Osteoblast (primary cell): ENCODE data around the gene TSPAN33. TPM values are rescaled to one million over a fixed set of nuclear protein-coding genes. Genes with fewer than 3 reads are reported as not detected.

Experiments used
- DNase-seq: peaks from one replicate; pipeline ENCODE4 v3.0.0; 2011; ENCODE audit warnings: low spot score, mixed read lengths; ENCODE audit not compliant: insufficient read length; ENCODE audit errors: missing footprints
- H2AFZ ChIP-seq: 2 replicates; pipeline ENCODE4 v1.6.0; 2011; ENCODE audit warnings: mild to moderate bottlenecking, low read length
- H3K27ac ChIP-seq: 2 replicates; pipeline ENCODE4 v1.5.1; 2011; ENCODE audit warnings: mild to moderate bottlenecking, low read depth, low read length, moderate library complexity
- H3K27me3 ChIP-seq: 2 replicates; pipeline ENCODE4 v1.6.0; 2012; ENCODE audit warnings: mild to moderate bottlenecking, control low read depth, inconsistent platforms, low read length, moderate library complexity; ENCODE audit not compliant: insufficient read depth
- H3K36me3 ChIP-seq: 2 replicates; pipeline ENCODE4 v1.5.1; 2011; ENCODE audit warnings: mild to moderate bottlenecking, low read length, control low read depth, moderate library complexity; ENCODE audit not compliant: insufficient read depth
- H3K4me1 ChIP-seq: 2 replicates; pipeline ENCODE4 v1.5.1; 2011; ENCODE audit warnings: mild to moderate bottlenecking, low read length, control low read depth, moderate library complexity; ENCODE audit not compliant: insufficient read depth
- H3K4me2 ChIP-seq: 2 replicates; pipeline ENCODE4 v1.6.0; 2011; ENCODE audit warnings: mild to moderate bottlenecking, low read length; ENCODE audit not compliant: insufficient read depth
- H3K4me3 ChIP-seq: fragments of 200-600 bp; sonication (generic); 3 replicates; pipeline ENCODE4 v1.5.1; 2012; ENCODE audit warnings: mild to moderate bottlenecking, low read length, inconsistent platforms; ENCODE audit not compliant: insufficient read depth
- H3K79me2 ChIP-seq: 2 replicates; pipeline ENCODE4 v1.6.0; 2012; ENCODE audit warnings: mild to moderate bottlenecking, low read length, control low read depth, inconsistent platforms; ENCODE audit not compliant: insufficient read depth
- H3K9me3 ChIP-seq: 2 replicates; pipeline ENCODE4 v1.5.1; 2011; ENCODE audit warnings: low read depth, low read length, control low read depth
- H4K20me1 ChIP-seq: 2 replicates; pipeline ENCODE4 v1.6.0; 2012; ENCODE audit warnings: mild to moderate bottlenecking, low read length, control low read depth; ENCODE audit not compliant: insufficient read depth
- CTCF ChIP-seq: IDR thresholded peaks from 2 replicates; pipeline ENCODE4 v1.5.1; 2011; ENCODE audit warnings: mild to moderate bottlenecking, low read depth, low read length, moderate library complexity; ENCODE audit errors: extremely low read depth
- total RNA-seq: library from RNA; depleted of rRNA; stranded (reverse); fragments of >200 nt; gene quantifications from 2 replicates; pipeline ENCODE4 v1.2.3, GENCODE V29; 2012

The TSPAN33 gene
- total RNA-seq, 1 donor: 0.36 TPM

DNA sequence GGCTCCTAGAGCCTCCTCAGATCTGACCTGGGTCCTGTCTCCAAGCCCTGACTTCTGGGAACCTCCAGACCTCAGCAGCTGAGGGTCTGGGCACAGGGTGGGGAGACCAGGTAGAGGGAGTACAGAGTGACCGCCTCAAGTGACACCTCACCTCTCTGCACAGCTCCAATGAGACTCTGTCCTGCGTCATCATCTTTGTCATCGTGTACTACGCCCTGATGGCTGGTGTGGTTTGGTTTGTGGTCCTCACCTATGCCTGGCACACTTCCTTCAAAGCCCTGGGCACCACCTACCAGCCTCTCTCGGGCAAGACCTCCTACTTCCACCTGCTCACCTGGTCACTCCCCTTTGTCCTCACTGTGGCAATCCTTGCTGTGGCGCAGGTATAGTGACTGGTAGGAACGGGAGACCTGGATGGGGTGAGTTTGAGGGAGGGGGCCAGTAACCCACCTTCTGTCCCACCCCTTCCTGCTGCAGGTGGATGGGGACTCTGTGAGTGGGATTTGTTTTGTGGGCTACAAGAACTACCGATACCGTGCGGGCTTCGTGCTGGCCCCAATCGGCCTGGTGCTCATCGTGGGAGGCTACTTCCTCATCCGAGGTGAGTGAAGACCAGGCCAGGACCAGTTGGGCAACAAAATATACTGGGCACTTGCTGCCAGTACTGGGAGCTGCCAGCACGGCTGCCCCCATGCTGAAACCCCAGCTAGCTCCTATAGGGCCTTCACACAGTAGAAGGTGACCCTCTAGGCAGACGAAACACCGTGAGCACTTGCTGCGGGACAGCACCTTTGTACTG lies 61.7 kb downstream of the TSPAN33 start:
- no peak for TF ChIP-seq CTCF
- Histone ChIP-seq H3K79me2 (no peaks in the 10 kb centered on the region), H3K4me3 (no peak overlapping the region), H3K4me1 (no peaks in the 10 kb centered on the region), H3K36me3 (no peaks in the 10 kb centered on the region), H3K27me3 (no peaks in the 10 kb centered on the region), H3K27ac (no peak overlapping the region), H4K20me1 (peaks cover 12% of the 10 kb centered on the region), H2AFZ (no peak overlapping the region), H3K4me2 (no peak overlapping the region), H3K9me3 (no peaks in the 10 kb centered on the region)
- no peak for DNase-seq

DNA sequence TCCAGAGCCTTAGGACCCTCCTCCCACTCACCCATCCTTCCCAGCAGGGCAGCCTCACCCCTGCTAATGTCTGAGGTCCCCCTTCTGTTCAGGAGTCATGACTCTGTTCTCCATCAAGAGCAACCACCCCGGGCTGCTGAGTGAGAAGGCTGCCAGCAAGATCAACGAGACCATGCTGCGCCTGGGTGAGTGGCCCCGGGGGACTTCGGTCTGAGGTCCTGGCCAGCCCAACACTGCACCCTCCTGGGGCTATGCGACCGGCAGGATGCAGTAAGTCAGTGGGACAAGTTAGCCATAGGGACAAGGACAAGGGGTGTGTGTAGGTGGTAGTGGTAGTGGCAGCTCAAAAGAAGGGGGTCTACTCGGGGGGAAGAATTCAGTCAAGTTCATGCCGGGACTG lies 64.2 kb downstream of the TSPAN33 start:
- TF ChIP-seq CTCF: no peak
- no peak for DNase-seq
- peaks cover 5% of the 10 kb centered on the region for H4K20me1 ChIP-seq
- no peaks in the 10 kb centered on the region for H3K4me1 ChIP-seq
- no peaks in the 10 kb centered on the region for H3K27me3 ChIP-seq
- H3K36me3 ChIP-seq: no peaks in the 10 kb centered on the region
- no peak overlapping the region for H3K4me3 ChIP-seq
- H3K9me3 ChIP-seq: no peaks in the 10 kb centered on the region
- no peak overlapping the region for H3K4me2 ChIP-seq
- no peaks in the 10 kb centered on the region for H3K79me2 ChIP-seq
- no peak overlapping the region for H3K27ac ChIP-seq
- no peak overlapping the region for H2AFZ ChIP-seq

DNA sequence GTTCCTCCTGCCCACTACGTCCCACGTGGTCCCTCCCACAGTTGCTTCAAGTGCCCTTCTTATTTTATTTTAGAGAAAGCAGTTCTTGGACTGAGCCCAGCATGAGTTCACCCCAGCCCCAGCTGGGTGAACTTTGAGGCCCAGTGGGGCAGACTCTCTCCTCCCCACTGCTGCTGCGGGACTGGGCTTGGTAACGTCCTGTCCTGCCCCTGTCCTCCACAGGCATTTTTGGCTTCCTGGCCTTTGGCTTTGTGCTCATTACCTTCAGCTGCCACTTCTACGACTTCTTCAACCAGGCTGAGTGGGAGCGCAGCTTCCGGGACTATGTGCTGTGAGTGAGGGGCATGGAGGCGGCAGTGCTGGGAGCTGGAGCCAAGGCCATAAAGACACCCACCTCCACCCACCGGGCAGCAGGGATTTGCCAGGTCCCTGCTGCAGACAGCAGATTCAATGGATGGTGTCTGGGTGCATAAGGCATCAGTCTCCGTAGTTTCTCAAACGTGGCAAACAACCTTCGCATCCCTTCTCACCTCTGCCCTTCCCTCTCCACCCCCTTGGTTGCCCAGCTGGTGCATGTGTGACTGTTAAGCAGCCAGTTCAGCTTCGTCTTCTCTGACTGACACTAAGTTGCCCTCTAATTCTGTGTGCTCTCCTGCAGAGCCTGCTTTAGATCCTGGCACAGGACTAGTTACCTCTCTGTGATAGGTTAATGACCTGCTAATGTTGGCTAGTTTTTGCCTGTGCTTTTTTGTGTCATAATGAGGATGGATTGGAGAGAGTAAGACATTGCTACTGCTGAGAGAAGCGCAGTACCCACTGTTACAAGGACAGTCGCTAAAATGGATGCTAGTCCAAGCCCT lies 64.8 kb downstream of the TSPAN33 start:
- peaks cover 5% of the 10 kb centered on the region for H4K20me1 ChIP-seq

More for the DNA sequence above, 64.8 kb downstream of the TSPAN33 start:
- Histone ChIP-seq H3K36me3 (no peaks in the 10 kb centered on the region), H3K4me3 (no peak overlapping the region), H3K27ac (no peak overlapping the region), H3K27me3 (no peaks in the 10 kb centered on the region), H2AFZ (no peak overlapping the region), H3K4me1 (no peaks in the 10 kb centered on the region), H3K79me2 (no peaks in the 10 kb centered on the region), H3K4me2 (no peak overlapping the region), H3K9me3 (no peaks in the 10 kb centered on the region)
- TF ChIP-seq CTCF: no peak
- DNase-seq: no peak
